ENCODE results near the gene DOCK1. TPM values are rescaled to one million over a fixed set of nuclear protein-coding genes. Genes with fewer than 3 reads are reported as not detected.

The DOCK1 gene
- total RNA-seq, 1 donor from 2014 or later: 16.8 TPM

GRCh38 chr10:127398140-127398970 is 493.1 kb downstream of the DOCK1 start:
- Histone ChIP-seq H3K9me3 (replicated peaks) (no peaks in the 10 kb centered on the region), H3K4me3 (no peak overlapping the region), H3K27me3 (ENCODE audit: low read depth) (no peaks in the 10 kb centered on the region), H3K27ac (replicated peaks) (no peak overlapping the region), H3K4me1 (no peaks in the 10 kb centered on the region), H3K36me3 (no peaks in the 10 kb centered on the region)
- intact Hi-C loops (cut with micrococcal nuclease): no loop called here
- DNase-seq: no peak
- TF ChIP-seq, protein P1, sequence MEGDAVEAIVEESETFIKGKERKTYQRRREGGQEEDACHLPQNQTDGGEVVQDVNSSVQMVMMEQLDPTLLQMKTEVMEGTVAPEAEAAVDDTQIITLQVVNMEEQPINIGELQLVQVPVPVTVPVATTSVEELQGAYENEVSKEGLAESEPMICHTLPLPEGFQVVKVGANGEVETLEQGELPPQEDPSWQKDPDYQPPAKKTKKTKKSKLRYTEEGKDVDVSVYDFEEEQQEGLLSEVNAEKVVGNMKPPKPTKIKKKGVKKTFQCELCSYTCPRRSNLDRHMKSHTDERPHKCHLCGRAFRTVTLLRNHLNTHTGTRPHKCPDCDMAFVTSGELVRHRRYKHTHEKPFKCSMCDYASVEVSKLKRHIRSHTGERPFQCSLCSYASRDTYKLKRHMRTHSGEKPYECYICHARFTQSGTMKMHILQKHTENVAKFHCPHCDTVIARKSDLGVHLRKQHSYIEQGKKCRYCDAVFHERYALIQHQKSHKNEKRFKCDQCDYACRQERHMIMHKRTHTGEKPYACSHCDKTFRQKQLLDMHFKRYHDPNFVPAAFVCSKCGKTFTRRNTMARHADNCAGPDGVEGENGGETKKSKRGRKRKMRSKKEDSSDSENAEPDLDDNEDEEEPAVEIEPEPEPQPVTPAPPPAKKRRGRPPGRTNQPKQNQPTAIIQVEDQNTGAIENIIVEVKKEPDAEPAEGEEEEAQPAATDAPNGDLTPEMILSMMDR (IDR thresholded peaks at IDR 0.05; ENCODE audit: borderline replicate concordance): no peak

- H3K4me3 ChIP-seq: no peak overlapping the region
- DNase-seq: no peak
- intact Hi-C loops (cut with micrococcal nuclease): no loop called here
- no peaks in the 10 kb centered on the region for H3K27me3 ChIP-seq (ENCODE audit: low read depth)
- no peak overlapping the region for H3K27ac ChIP-seq (replicated peaks)
- no peaks in the 10 kb centered on the region for H3K4me1 ChIP-seq
- TF ChIP-seq, protein P1 (IDR thresholded peaks at IDR 0.05; ENCODE audit: borderline replicate concordance): no peak
- H3K36me3 ChIP-seq: peaks cover 2% of the 10 kb centered on the region
- H3K9me3 ChIP-seq (replicated peaks): no peaks in the 10 kb centered on the region
Measured at GRCh38 chr10:127398971-127399365, 493.7 kb downstream of the DOCK1 start.

GRCh38 chr10:127399668-127400067 is 494.4 kb downstream of the DOCK1 start:
- no peak overlapping the region for H3K27ac ChIP-seq (replicated peaks)
- no peak for DNase-seq
- no peaks in the 10 kb centered on the region for H3K4me1 ChIP-seq
- TF ChIP-seq, protein P1 (IDR thresholded peaks at IDR 0.05; ENCODE audit: borderline replicate concordance): no peak
- H3K27me3 ChIP-seq (ENCODE audit: low read depth): no peaks in the 10 kb centered on the region
- no peak overlapping the region for H3K4me3 ChIP-seq
- H3K9me3 ChIP-seq (replicated peaks): no peaks in the 10 kb centered on the region
- H3K36me3 ChIP-seq: peaks cover 5% of the 10 kb centered on the region
- intact Hi-C loops (cut with micrococcal nuclease): no loop called here

GRCh38 chr10:127400216-127400615 is 495.0 kb downstream of the DOCK1 start:
- no peaks in the 10 kb centered on the region for H3K4me1 ChIP-seq
- no peak for DNase-seq
- H3K9me3 ChIP-seq (replicated peaks): no peaks in the 10 kb centered on the region
- peaks cover 5% of the 10 kb centered on the region for H3K36me3 ChIP-seq
- H3K27ac ChIP-seq (replicated peaks): no peak overlapping the region
- no peak overlapping the region for H3K4me3 ChIP-seq
- TF ChIP-seq, protein P1 (IDR thresholded peaks at IDR 0.05; ENCODE audit: borderline replicate concordance): no peak
- no peaks in the 10 kb centered on the region for H3K27me3 ChIP-seq (ENCODE audit: low read depth)
- intact Hi-C loops (cut with micrococcal nuclease): no loop called here

- Histone ChIP-seq H3K9me3 (replicated peaks) (no peaks in the 10 kb centered on the region), H3K36me3 (peaks cover 5% of the 10 kb centered on the region), H3K4me3 (no peak overlapping the region), H3K4me1 (no peaks in the 10 kb centered on the region), H3K27ac (replicated peaks) (no peak overlapping the region), H3K27me3 (ENCODE audit: low read depth) (no peaks in the 10 kb centered on the region)
- DNase-seq: no peak
- intact Hi-C loops (cut with micrococcal nuclease): no loop called here
- TF ChIP-seq, protein P1 (IDR thresholded peaks at IDR 0.05; ENCODE audit: borderline replicate concordance): no peak
Measured at GRCh38 chr10:127402596-127403409, 497.6 kb downstream of the DOCK1 start.

Data from left ventricle myocardium inferior (tissue), 1 donor.